ENCODE data around the gene BABAM2.

BABAM2 gene

GRCh38 chr2:27911458-27912210 lies 21.1 kb downstream of the BABAM2 start:
- DNase-seq (ENCODE audit: low read depth in 3 of 3), result no peak

GRCh38 chr2:27912512-27912911 lies 22.0 kb downstream of the BABAM2 start:
- DNase-seq (ENCODE audit: low read depth in 3 of 3), result no peak

GRCh38 chr2:27914041-27914804 lies 23.7 kb downstream of the BABAM2 start:
- DNase-seq (ENCODE audit: low read depth in 3 of 3), result no peak

GRCh38 chr2:27914805-27915175 lies 24.3 kb downstream of the BABAM2 start:
- no peak for DNase-seq (ENCODE audit: low read depth in 3 of 3)

GRCh38 chr2:27915191-27915590 lies 24.7 kb downstream of the BABAM2 start:
- DNase-seq (ENCODE audit: low read depth in 3 of 3), result no peak

GRCh38 chr2:27915874-27916273 lies 25.3 kb downstream of the BABAM2 start:
- DNase-seq (ENCODE audit: low read depth in 3 of 3), result no peak

GRCh38 chr2:27916293-27916995 lies 25.9 kb downstream of the BABAM2 start:
- DNase-seq (ENCODE audit: low read depth in 3 of 3), result no peak

- DNase-seq (ENCODE audit: low read depth in 3 of 3), result no peak
Measured at GRCh38 chr2:27920148-27920885, 29.8 kb downstream of the BABAM2 start.

GRCh38 chr2:27921424-27921823 lies 30.9 kb downstream of the BABAM2 start:
- DNase-seq (ENCODE audit: low read depth in 3 of 3), result no peak

- DNase-seq (ENCODE audit: low read depth in 3 of 3), result no peak
Measured at GRCh38 chr2:27921880-27922547, 31.5 kb downstream of the BABAM2 start.

GRCh38 chr2:27922842-27923241 lies 32.3 kb downstream of the BABAM2 start:
- no peak for DNase-seq (ENCODE audit: low read depth in 3 of 3)

GRCh38 chr2:27925766-27926472 lies 35.4 kb downstream of the BABAM2 start:
- DNase-seq (ENCODE audit: low read depth in 3 of 3), result no peak

- DNase-seq (ENCODE audit: low read depth in 3 of 3), result no peak
Measured at GRCh38 chr2:27929916-27930486, 39.5 kb downstream of the BABAM2 start.

- DNase-seq (ENCODE audit: low read depth in 3 of 3), result no peak
Measured at GRCh38 chr2:27931361-27931950, 40.9 kb downstream of the BABAM2 start.

GRCh38 chr2:27932396-27932795 lies 41.9 kb downstream of the BABAM2 start:
- DNase-seq (ENCODE audit: low read depth in 3 of 3), result no peak

GRCh38 chr2:27935026-27935425 lies 44.5 kb downstream of the BABAM2 start:
- no peak for DNase-seq (ENCODE audit: low read depth in 3 of 3)

- no peak for DNase-seq (ENCODE audit: low read depth in 3 of 3)
Measured at GRCh38 chr2:27940090-27940671, 49.7 kb downstream of the BABAM2 start.

- no peak for DNase-seq (ENCODE audit: low read depth in 3 of 3)
Measured at GRCh38 chr2:27940982-27941381, 50.5 kb downstream of the BABAM2 start.
